GM12891 (cell line): Measurements from ENCODE around the gene KIF25.

Source experiments
- POLR2A ChIP-seq: IDR thresholded peaks from 2 replicates; pipeline ENCODE4 v1.6.1; 2011; ENCODE audit warnings: low read depth, low read length, control low read depth
- POLR2AphosphoS5 ChIP-seq: IDR thresholded peaks from 2 replicates; pipeline ENCODE4 v1.6.1; 2011; ENCODE audit warnings: low read depth, low read length, control low read depth
- POU2F2 ChIP-seq: IDR thresholded peaks from 2 replicates; pipeline ENCODE4 v1.6.1; 2011; ENCODE audit warnings: low read depth, mild to moderate bottlenecking, control low read depth, low read length, moderate library complexity
- TAF1 ChIP-seq: IDR thresholded peaks from 2 replicates; pipeline ENCODE4 v1.6.1; 2011; ENCODE audit warnings: low read depth, low read length, control low read depth

DNA sequence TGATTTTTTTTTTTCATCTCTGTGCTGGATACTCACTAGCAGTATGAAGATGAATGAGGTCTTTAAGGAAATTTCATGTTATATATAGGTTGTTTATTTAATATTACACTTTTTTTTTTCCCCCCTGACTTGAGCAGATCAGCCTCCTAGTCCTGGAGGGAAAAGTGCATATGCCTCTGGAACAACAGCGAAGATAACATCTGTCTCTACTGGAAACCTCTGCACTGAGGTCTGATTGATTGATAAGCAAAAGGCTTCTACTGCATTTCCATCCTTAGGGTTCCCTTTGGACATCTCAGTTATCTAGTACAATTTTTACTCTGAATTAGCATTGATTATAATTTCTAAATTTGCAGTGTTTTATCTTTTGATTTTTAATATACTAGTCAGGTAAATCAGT is 49.8 kb upstream of the KIF25 start:
- TF ChIP-seq POLR2A (no peak), POLR2AphosphoS5 (no peak), TAF1 (no peak), POU2F2 (no peak)
